Hematopoietic multipotent progenitor cell treated with erythropoietin and hydrocortisone succinate and interleukin-3 and kit ligand, for 4 days (in vitro differentiated cells): Measurements from ENCODE around the gene OR52D1.

Experiments used
- DNase-seq: peaks from one replicate; pipeline ENCODE4 v3.0.0-alpha.2; 2015

OR52D1 gene

DNA sequence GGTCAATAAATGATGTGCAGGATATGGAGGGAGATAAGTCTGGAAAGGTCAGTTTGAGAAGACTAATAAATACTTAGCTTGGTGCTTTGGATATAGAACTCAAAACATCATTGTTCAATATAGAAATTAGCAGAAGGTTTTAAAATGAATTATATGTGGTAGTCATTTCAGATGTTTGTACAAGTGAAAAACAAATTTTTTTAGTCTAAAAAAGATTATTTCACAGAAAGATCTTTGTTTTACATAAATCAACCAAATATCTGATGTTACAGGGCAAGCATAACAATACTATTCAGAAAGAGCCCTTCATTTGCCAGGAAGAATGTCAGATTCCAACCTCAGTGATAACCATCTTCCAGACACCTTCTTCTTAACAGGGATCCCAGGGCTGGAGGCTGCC, at the start of gene OR52D1:
TSS of gene OR52D1 (plus strand) at position 301 of the 400 bp plus-strand sequence. CDS start at position 323, 22 bp downstream.
- no peak for DNase-seq

- no peak for DNase-seq
Measured at GRCh38 chr11:5441414-5441813, 47.1 kb upstream of the OR52D1 start, which contains the start of gene OR51I1. OR51I1 (minus strand) TSS chr11:5441514; CDS start chr11:5441514, 0 bp downstream.

GRCh38 chr11:5443835-5444393, 44.6 kb upstream of the OR52D1 start:
- DNase-seq: no peak

DNA sequence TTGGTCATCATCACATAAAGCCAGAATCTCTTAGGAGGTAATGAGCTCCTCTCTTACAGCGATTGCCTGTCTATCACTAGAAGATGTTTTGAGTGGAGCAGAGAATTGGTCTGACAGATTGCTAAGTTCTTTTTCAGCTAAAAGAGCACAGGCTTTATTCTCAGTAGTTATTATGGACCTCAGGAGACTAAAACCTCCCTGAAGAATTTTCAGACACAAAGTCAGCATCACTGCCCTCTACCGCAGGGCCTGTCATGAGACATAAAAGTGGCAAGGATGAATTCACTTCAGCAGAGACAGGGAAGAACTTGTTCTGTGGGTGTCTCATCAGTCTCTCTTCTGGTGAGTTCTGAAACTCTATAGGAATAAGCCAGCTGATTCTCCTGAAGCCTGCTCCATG, 39.5 kb upstream of the OR52D1 start, which contains the start of gene OR51I2:
TSS of gene OR51I2 (plus strand) at position 301 of the 400 bp plus-strand sequence. CDS start 4,166 bp downstream, outside the sequence.
- no peak for DNase-seq

- no peak for DNase-seq
Measured at GRCh38 chr11:5449432-5449831, 39.1 kb upstream of the OR52D1 start.

DNA sequence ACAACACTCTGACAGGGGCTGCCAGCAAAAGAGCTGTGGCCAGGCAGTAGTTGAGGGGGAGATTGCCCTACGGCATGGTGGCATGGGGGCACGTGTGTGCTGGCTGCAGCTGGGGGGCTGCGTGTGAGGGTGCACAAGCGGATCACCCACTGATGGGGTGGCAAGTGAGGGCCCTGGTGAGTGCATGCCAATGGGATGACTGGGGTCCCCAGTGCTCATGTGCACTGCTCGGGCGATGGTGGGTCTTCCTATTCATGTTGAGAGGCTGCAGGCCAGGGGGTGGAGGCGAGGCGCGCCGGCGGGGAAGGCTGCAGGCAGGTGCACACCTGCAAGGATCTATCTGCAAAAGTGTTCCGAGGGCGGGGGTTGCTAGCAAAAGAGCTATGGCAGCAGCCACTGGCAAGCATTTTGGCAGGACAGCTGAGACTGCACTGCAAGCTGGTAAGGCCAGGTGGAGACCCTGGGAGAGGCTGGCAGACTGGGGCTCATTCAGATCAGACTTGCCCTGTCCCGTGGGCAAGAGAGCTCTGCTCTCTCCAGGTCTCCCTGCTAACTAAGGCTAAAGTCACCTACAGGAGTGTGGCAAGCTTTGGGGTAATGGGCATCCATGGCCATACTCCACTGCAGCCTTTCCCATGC, 27.4 kb upstream of the OR52D1 start:
- no peak for DNase-seq

DNA sequence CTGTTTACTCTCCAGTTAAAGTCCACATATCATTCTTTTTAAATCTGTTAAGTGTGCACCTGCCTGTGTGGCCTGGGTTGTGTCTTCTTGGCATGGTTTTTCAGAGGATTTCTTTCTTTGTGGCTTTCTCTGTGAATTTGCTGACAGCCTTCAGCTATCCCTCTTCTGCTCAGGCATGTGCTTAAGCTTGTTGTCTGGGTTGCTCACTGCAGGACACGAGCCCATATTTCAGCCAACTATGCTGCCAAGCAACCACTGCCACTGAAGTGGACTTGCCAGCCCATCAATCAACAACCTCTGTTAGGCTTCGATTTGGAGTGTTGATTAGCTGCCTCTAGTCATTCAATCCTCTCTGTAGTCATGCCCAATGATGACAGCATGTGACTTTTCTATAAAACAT, 21.0 kb upstream of the OR52D1 start:
- DNase-seq: no peak

- DNase-seq: no peak
Measured at GRCh38 chr11:5473921-5474320, 14.6 kb upstream of the OR52D1 start.

GRCh38 chr11:5476186-5476819, 12.2 kb upstream of the OR52D1 start:
- peak; percentile 82 for DNase-seq

DNA sequence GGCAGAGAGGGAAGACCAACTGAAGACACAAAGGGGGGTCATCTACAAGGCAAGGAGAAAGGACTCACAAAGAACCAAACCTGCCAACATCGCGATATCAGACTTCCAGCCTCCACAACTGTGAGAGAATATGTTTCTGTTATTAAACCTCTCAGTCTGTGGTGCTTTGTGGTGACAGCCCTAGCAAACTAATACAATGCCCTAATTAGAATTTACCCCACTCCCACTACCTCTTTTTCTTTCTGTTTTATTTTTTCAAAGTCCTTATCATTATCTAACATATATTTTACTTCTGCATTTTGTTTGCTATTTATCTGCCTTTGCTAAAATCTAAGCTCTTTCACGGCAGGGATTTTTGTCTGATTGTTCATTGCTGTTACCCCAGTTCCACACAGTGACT, 2.5 kb upstream of the OR52D1 start:
- DNase-seq: peak; percentile 55

DNA sequence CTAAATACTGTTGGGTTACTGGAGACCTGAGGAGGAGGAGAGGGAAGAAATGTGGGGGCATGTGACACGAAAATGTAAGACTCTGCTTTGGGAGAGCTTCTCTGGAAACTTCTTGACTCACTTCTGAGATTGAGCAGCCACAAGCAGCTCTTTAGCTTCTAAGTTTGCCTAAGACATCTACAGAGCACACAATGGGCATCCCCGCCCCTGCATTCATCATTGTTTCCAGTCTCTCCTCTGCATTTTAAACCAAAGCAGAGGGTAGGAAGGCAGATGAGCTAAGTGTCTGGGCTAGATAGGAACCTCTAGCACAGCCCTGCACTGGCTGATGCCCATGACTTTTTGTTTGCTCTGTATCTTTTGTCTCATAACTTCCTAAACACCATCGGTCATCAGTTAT, 2.1 kb upstream of the OR52D1 start:
- no peak for DNase-seq

DNA sequence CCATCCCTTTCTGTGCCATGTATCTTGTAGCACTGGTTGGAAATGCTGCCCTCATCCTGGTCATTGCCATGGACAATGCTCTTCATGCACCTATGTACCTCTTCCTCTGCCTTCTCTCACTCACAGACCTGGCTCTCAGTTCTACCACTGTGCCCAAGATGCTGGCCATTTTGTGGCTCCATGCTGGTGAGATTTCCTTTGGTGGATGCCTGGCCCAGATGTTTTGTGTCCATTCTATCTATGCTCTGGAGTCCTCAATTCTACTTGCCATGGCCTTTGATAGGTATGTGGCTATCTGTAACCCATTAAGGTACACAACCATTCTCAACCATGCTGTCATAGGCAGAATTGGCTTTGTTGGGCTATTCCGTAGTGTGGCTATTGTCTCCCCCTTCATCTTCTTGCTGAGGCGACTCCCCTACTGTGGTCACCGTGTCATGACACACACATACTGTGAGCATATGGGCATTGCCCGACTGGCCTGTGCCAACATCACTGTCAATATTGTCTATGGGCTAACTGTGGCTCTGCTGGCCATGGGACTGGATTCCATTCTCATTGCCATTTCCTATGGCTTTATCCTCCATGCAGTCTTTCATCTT, 414 bp downstream of the OR52D1 start:
- DNase-seq: no peak

DNA sequence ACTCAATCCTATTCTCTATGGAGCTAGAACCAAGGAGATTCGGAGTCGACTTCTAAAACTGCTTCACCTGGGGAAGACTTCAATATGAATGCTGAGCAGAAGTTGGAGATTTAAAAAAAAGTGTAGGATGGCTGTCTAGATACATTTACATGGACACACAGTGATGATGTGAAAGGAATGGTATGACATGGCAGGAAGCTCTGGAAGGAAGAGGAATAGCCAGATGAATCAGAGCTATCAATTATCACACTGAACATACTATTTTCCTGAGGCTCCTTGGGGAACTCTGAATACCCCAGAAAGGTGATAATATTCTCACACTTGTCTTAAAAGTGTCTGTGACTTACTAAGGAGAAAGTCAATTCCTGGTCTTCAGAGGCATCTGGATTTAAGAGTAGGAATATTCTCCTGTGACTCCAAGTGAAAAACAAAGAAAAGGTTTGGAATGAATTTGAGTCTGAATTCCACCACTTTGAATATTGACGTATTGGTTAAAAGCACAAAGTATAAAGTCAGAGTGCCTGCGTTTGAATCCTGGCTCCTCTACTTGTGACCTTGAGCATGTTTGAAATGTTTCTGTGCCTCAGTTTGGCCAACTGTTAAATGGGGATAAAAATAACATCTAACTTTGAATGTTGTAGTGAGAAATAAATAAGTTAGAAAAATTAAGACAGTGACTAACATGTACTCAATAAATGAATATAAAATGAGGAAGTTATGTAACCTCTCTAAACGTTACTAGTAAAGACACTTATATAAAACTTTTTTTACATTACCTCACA, 1.3 kb downstream of the OR52D1 start:
- DNase-seq: no peak

GRCh38 chr11:5499671-5500070, 11.2 kb downstream of the OR52D1 start:
- DNase-seq: no peak

DNA sequence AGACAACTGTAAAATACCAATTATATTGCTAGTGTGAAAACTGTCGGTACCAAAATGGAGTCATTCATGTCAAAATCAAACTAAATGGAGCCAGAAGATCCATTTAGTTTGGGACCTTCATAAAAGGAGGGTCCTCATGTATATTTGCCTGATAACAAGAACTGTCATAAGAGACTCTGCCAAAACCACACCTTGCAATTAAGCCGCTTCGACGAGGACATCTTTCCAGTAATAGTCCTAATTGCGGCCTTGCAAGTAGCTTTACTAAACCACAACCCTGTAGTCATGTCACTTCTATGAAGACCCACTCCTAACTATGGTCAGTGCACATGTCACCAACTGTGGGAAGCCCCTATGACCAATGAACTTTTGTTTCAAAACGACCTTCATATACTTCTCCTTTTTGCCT, 11.9 kb downstream of the OR52D1 start:
- DNase-seq: no peak

- DNase-seq: no peak
Measured at GRCh38 chr11:5504403-5504921, 16.0 kb downstream of the OR52D1 start.

- no peak for DNase-seq
Measured at GRCh38 chr11:5505363-5506048, 17.0 kb downstream of the OR52D1 start.

GRCh38 chr11:5507177-5507932, 18.9 kb downstream of the OR52D1 start:
- DNase-seq: no peak

GRCh38 chr11:5507933-5508305, 19.4 kb downstream of the OR52D1 start:
- no peak for DNase-seq

DNA sequence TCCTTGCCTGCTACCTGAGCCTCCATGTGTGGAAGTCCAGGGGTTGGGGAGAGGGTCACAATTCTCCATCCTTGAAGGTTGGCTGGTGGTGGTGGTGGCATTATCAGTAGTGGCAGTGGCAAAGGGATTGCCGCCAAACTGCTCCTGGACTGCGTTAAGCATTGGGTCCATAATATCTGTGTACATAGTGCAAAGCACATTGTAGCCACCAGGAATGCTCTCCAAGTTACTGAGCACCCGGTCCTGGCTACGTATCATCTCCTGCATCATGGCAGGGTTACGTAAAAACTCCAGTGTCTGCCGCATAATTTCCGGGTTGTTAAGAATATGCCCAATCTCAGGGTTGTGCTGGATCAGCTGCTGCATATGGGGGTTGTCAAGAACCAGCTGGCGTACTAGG, 20.1 kb downstream of the OR52D1 start:
- DNase-seq: no peak

DNA sequence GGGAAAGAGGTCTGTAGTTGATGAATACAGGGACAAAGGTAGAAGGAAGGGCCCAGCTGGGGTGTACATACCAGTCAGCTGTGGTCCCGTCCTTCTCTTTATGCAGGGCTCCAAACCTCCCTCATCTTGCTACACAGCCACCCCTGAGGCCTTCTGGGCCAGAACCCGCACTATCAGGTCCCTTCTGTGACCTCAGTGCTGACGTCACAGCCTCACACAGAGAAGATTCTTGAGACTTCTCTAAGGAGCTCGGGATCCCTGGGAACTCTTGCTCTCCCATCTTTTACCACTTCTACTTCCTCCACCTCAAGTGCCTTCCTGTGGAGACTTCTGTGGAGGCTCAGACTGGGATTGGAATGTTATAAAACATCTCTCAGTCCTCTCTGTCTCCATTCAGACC, 21.3 kb downstream of the OR52D1 start, which contains the start of gene UBQLN3:
TSS of gene UBQLN3 (minus strand) at position 155 of the 400 bp plus-strand sequence. CDS start 399 bp downstream, outside the sequence.
- DNase-seq: no peak
